ENCODE results near the gene DIS3L2. TPM values are rescaled to one million over a fixed set of nuclear protein-coding genes. Genes with fewer than 3 reads are reported as not detected.
"Not testable (repeated sequence)": the region's sequence is repeated elsewhere in the genome, so short reads cannot be mapped to it uniquely, and the experiment has no call there.

Gene DIS3L2
- total and polyA plus RNA-seq, 2 of the 4 experiments (the other 2 are of a cell fraction) = 14.7 to 19.2 TPM

DNA sequence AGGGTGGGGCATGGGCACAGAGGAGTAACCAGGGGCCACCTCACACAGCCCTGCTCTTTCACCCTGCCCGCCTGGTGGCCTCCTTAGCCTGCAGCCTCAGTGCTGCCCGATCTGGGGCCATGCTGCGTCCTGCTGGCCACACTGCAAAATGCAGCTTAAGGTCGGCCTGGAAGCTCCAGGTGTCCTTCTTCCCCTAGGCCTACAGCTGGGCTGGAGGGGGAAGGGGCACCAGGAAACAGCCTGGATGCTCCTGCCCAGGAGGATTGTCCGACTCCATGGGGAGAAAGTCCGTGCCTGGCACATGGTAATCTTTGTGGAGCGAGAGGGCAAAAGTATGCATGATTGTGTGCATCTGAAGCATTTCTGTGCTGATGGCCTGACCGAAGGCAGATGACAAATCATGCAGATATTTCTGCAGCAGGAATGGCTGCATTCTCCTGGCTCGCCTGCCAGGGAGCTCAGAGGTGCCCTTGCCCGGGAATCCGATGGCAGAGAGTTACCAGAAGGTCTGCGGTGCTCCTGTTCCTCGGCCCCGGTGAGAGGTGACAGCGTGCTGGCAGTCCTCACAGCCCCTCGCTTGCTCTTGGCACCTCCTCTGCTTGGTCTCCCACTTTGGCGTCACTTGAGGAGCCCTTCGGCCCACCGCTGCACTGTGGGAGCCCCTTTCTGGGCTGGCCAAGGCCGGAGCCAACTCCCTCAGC is 404.3 kb downstream of the DIS3L2 start:
- CTCF ChIA-PET = no interaction called here
- Histone ChIP-seq H2AK5ac (ENCODE audit: low read depth, low read length) (no peak overlapping the region), H2BK5ac (ENCODE audit: low read depth, low read length, poor library complexity, severe bottlenecking) (no peak overlapping the region), H4K8ac (ENCODE audit: low read depth in 2 of 2, low read length in 2 of 2) (no peak overlapping the region), H3K36me3 (ENCODE audit: control insufficient read depth, insufficient read depth, low read length) (no peaks in the 10 kb centered on the region), H2AFZ (replicated peaks; ENCODE audit: low read length, poor library complexity) (peak overlapping the region; percentile 76), H4K5ac (ENCODE audit: low read depth, low read length) (no peak overlapping the region), H3K4me3 (ENCODE audit: insufficient read depth, low read depth, low read length) (no peak overlapping the region), H3K9me1 (ENCODE audit: insufficient read depth, low read length) (no peaks in the 10 kb centered on the region), H2BK15ac (ENCODE audit: low read depth, low read length) (no peak overlapping the region), H4K91ac (ENCODE audit: insufficient read depth, low read depth, low read length) (no peak overlapping the region), H2AK9ac (replicated peaks; ENCODE audit: low read depth, low read length, poor library complexity) (peak overlapping the region; percentile 78), H3K79me1 (ENCODE audit: low read depth in 1 of 2, low read length in 2 of 2) (no peaks in the 10 kb centered on the region), H3K23ac (ENCODE audit: low read depth, low read length) (no peak overlapping the region), H3K4me1 (ENCODE audit: control insufficient read depth, insufficient read depth, low read length) (peaks cover 2% of the 10 kb centered on the region; the same call in 1 of the 2 replicates), H3K27ac (ENCODE audit: insufficient read depth, low read length) (no peak overlapping the region), H3K14ac (replicated peaks; ENCODE audit: low read depth, low read length) (no peak overlapping the region), H2BK20ac (ENCODE audit: low read depth, low read length) (no peak overlapping the region), H3K4ac (ENCODE audit: low read depth, low read length) (no peak overlapping the region), H3K4me2 (ENCODE audit: low read depth, low read length) (no peak overlapping the region), H3K18ac (ENCODE audit: low read depth, low read length) (no peak overlapping the region), H3K56ac (ENCODE audit: extremely low read depth, insufficient read depth, low read length) (no peak overlapping the region), H3K9ac (ENCODE audit: low read depth, low read length) (no peak overlapping the region), H3K27me3 (ENCODE audit: control insufficient read depth, insufficient read depth, low read length) (peaks cover 3% of the 10 kb centered on the region), H3K9me3 (ENCODE audit: control insufficient read depth, insufficient read depth, low read length) (0 out of 2 replicates have a peak, but pooled peaks cover 2% of the 10 kb centered on the region), H2BK120ac (ENCODE audit: low read depth, low read length) (no peak overlapping the region), H4K20me1 (ENCODE audit: insufficient read depth, low read length) (no peaks in the 10 kb centered on the region)
- POLR2A ChIA-PET (ENCODE audit: unreplicated experiment) = no interaction called here
- DNase-seq (peak; percentile 21), ATAC-seq (ENCODE audit: low read depth) (peak; percentile 92)
- no TSS peak for BruUV-seq (replicated peaks)
- dilution Hi-C loops (cut with HindIII; ENCODE audit: low sequenced_read_pairs, unreplicated experiment) (no loop called here), intact Hi-C loops (cut with micrococcal nuclease) (no loop called here), in situ Hi-C loops (cut with MboI; ENCODE audit: low sequenced_read_pairs) (no loop called here)
- TF ChIP-seq BHLHE40 (IDR thresholded peaks at IDR 0.05; ENCODE audit: low read depth, low read length) (no peak), POLR2A (IDR thresholded peaks at IDR 0.05; ENCODE audit: low read depth, low read length) (no peak), RAD21 (IDR thresholded peaks at IDR 0.05; ENCODE audit: low read length) (peak; percentile 31)
- TF ChIP-seq, protein P1, sequence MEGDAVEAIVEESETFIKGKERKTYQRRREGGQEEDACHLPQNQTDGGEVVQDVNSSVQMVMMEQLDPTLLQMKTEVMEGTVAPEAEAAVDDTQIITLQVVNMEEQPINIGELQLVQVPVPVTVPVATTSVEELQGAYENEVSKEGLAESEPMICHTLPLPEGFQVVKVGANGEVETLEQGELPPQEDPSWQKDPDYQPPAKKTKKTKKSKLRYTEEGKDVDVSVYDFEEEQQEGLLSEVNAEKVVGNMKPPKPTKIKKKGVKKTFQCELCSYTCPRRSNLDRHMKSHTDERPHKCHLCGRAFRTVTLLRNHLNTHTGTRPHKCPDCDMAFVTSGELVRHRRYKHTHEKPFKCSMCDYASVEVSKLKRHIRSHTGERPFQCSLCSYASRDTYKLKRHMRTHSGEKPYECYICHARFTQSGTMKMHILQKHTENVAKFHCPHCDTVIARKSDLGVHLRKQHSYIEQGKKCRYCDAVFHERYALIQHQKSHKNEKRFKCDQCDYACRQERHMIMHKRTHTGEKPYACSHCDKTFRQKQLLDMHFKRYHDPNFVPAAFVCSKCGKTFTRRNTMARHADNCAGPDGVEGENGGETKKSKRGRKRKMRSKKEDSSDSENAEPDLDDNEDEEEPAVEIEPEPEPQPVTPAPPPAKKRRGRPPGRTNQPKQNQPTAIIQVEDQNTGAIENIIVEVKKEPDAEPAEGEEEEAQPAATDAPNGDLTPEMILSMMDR (conservative IDR thresholded peaks at IDR 0.05; ENCODE audit: low read depth, low read length) = peak; percentile 30; the same call in 1 of the 2 replicates
- 49% methylated on average over 9 of the region's 20 CpGs; no CpG with 5 or more reads in 1 of the 2 experiments for WGBS, 2 experiments (ENCODE audit: extremely low coverage in 2 of 2, insufficient read length in 1 of 2)

DNA sequence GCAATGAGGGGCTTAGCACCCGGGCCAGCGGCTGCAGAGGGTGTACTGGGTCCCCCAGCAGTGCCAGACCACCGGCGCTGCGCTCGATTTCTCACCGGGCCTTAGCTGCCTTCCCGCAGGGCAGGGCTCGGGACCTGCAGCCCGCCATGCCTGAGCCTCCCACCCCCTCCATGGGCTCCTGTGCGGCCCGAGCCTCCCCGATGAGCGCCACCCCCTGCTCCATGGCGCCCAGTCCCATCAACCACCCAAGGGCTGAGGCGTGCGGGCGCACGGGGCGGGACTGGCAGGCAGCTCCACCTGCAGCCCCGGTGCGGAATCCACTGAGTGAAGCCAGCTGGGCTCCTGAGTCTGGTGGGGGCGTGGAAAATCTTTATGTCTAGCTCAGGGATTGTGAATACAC is 404.9 kb downstream of the DIS3L2 start:
- H3K4me1 ChIP-seq (ENCODE audit: control insufficient read depth, insufficient read depth, low read length); H3K9me3 ChIP-seq (ENCODE audit: control insufficient read depth, insufficient read depth, low read length); H4K8ac ChIP-seq (ENCODE audit: low read depth in 2 of 2, low read length in 2 of 2); H3K23ac ChIP-seq (ENCODE audit: low read depth, low read length); H3K36me3 ChIP-seq (ENCODE audit: control insufficient read depth, insufficient read depth, low read length); H2BK20ac ChIP-seq (ENCODE audit: low read depth, low read length); H2BK120ac ChIP-seq (ENCODE audit: low read depth, low read length); H3K9ac ChIP-seq (ENCODE audit: low read depth, low read length); H4K20me1 ChIP-seq (ENCODE audit: insufficient read depth, low read length); in situ Hi-C loops (cut with MboI; ENCODE audit: low sequenced_read_pairs); H3K27me3 ChIP-seq (ENCODE audit: control insufficient read depth, insufficient read depth, low read length); H3K27ac ChIP-seq (ENCODE audit: insufficient read depth, low read length); intact Hi-C loops (cut with micrococcal nuclease); H3K4me2 ChIP-seq (ENCODE audit: low read depth, low read length); H3K18ac ChIP-seq (ENCODE audit: low read depth, low read length); CTCF ChIA-PET; H2AK5ac ChIP-seq (ENCODE audit: low read depth, low read length); H2BK15ac ChIP-seq (ENCODE audit: low read depth, low read length); H2BK5ac ChIP-seq (ENCODE audit: low read depth, low read length, poor library complexity, severe bottlenecking); POLR2A ChIA-PET (ENCODE audit: unreplicated experiment); DNase-seq; H2AK9ac ChIP-seq (replicated peaks; ENCODE audit: low read depth, low read length, poor library complexity); H3K9me1 ChIP-seq (ENCODE audit: insufficient read depth, low read length); H3K79me1 ChIP-seq (ENCODE audit: low read depth in 1 of 2, low read length in 2 of 2); H4K5ac ChIP-seq (ENCODE audit: low read depth, low read length); H3K4ac ChIP-seq (ENCODE audit: low read depth, low read length); ATAC-seq (ENCODE audit: low read depth); H3K14ac ChIP-seq (replicated peaks; ENCODE audit: low read depth, low read length); H3K56ac ChIP-seq (ENCODE audit: extremely low read depth, insufficient read depth, low read length); BruUV-seq (replicated peaks); H3K4me3 ChIP-seq (ENCODE audit: insufficient read depth, low read depth, low read length); H2AFZ ChIP-seq (replicated peaks; ENCODE audit: low read length, poor library complexity); dilution Hi-C loops (cut with HindIII; ENCODE audit: low sequenced_read_pairs, unreplicated experiment); H4K91ac ChIP-seq (ENCODE audit: insufficient read depth, low read depth, low read length): not testable (repeated sequence)
- 20% methylated on average over 1 of the region's 23 CpGs; no CpG with 5 or more reads in 1 of the 2 experiments for WGBS, 2 experiments (ENCODE audit: extremely low coverage in 2 of 2, insufficient read length in 1 of 2)
